ENCODE data around the gene SFI1. TPM values are rescaled to one million over a fixed set of nuclear protein-coding genes. Genes with fewer than 3 reads are reported as not detected.

Gene SFI1
- total and polyA plus RNA-seq, 2 of the 4 experiments (the other 2 are of a cell fraction), result 9.9 to 12.0 TPM

GRCh38 chr22:31526270-31526669 is 29.9 kb downstream of the SFI1 start:
- POLR2A ChIA-PET (ENCODE audit: unreplicated experiment), result no interaction called here

More at GRCh38 chr22:31526270-31526669, 29.9 kb downstream of the SFI1 start:
- Histone ChIP-seq H3K27ac (ENCODE audit: insufficient read depth, low read length) (no peak overlapping the region), H2BK120ac (ENCODE audit: low read depth, low read length) (no peak overlapping the region), H3K18ac (ENCODE audit: low read depth, low read length) (no peak overlapping the region), H2AFZ (replicated peaks; ENCODE audit: low read length, poor library complexity) (no peak overlapping the region), H2AK5ac (ENCODE audit: low read depth, low read length) (no peak overlapping the region), H3K23ac (ENCODE audit: low read depth, low read length) (no peak overlapping the region), H3K9me1 (ENCODE audit: insufficient read depth, low read length) (no peaks in the 10 kb centered on the region; the same call in 1 of the 2 replicates), H2BK20ac (ENCODE audit: low read depth, low read length) (no peak overlapping the region), H3K4ac (ENCODE audit: low read depth, low read length) (no peak overlapping the region), H4K8ac (ENCODE audit: low read depth in 2 of 2, low read length in 2 of 2) (no peak overlapping the region), H3K4me2 (ENCODE audit: low read depth, low read length) (no peak overlapping the region), H4K5ac (ENCODE audit: low read depth, low read length) (no peak overlapping the region), H3K79me1 (ENCODE audit: low read depth in 1 of 2, low read length in 2 of 2) (peaks cover 11 to 12% of the 10 kb centered on the region in 2 experiments), H2BK15ac (ENCODE audit: low read depth, low read length) (no peak overlapping the region), H3K56ac (ENCODE audit: extremely low read depth, insufficient read depth, low read length) (no peak overlapping the region), H3K27me3 (ENCODE audit: control insufficient read depth, insufficient read depth, low read length) (no peaks in the 10 kb centered on the region), H2BK5ac (ENCODE audit: low read depth, low read length, poor library complexity, severe bottlenecking) (no peak overlapping the region), H3K14ac (replicated peaks; ENCODE audit: low read depth, low read length) (no peak overlapping the region), H4K91ac (ENCODE audit: insufficient read depth, low read depth, low read length) (no peak overlapping the region), H3K9me3 (ENCODE audit: control insufficient read depth, insufficient read depth, low read length) (no peaks in the 10 kb centered on the region), H3K9ac (ENCODE audit: low read depth, low read length) (no peak overlapping the region), H4K20me1 (ENCODE audit: insufficient read depth, low read length) (no peaks in the 10 kb centered on the region), H3K36me3 (ENCODE audit: control insufficient read depth, insufficient read depth, low read length) (peaks cover 2% of the 10 kb centered on the region), H3K4me3 (ENCODE audit: insufficient read depth, low read depth, low read length) (no peak overlapping the region), H2AK9ac (replicated peaks; ENCODE audit: low read depth, low read length, poor library complexity) (no peak overlapping the region), H3K4me1 (ENCODE audit: control insufficient read depth, insufficient read depth, low read length) (peaks cover 5% of the 10 kb centered on the region; the same call in 1 of the 2 replicates)
- dilution Hi-C loops (cut with HindIII; ENCODE audit: low sequenced_read_pairs, unreplicated experiment), result no loop called here
- CTCF ChIA-PET, result interaction anchor here (0.6 kb wide), 1 partner anchor 345 kb away, joined by 5 read pairs; no protein-coding TSS in a partner anchor
- WGBS, 2 experiments (ENCODE audit: extremely low coverage in 2 of 2, insufficient read length in 1 of 2), result no CpG with 5 or more reads among the region's 7 CpGs
- intact Hi-C loops (cut with micrococcal nuclease), result no loop called here
- TF ChIP-seq NFE2L2 (IDR thresholded peaks at IDR 0.05; ENCODE audit: low read depth, low read length) (no peak), MAZ (IDR thresholded peaks at IDR 0.05; ENCODE audit: borderline replicate concordance, low read depth, low read length) (no peak), FOS (IDR thresholded peaks at IDR 0.05; ENCODE audit: low read depth, low read length) (no peak), BHLHE40 (IDR thresholded peaks at IDR 0.05; ENCODE audit: low read depth, low read length) (no peak), MAFK (IDR thresholded peaks at IDR 0.05; ENCODE audit: low read depth, low read length) (no peak), RFX5 (IDR thresholded peaks at IDR 0.05; ENCODE audit: low read depth, low read length) (no peak), MXI1 (IDR thresholded peaks at IDR 0.05; ENCODE audit: borderline replicate concordance, low read depth, low read length) (no peak), RAD21 (IDR thresholded peaks at IDR 0.05; ENCODE audit: low read length) (no peak), RCOR1 (IDR thresholded peaks at IDR 0.05; ENCODE audit: insufficient replicate concordance, low read length) (no peak)
- ATAC-seq (ENCODE audit: low read depth) (no peak), DNase-seq (no peak)
- no TSS peak for BruUV-seq (replicated peaks)
- in situ Hi-C loops (cut with MboI; ENCODE audit: low sequenced_read_pairs), result no loop called here

Measured in IMR-90 (cell line).